ENCODE measurements around the gene SLC8A1.

SLC8A1 gene

GRCh38 chr2:40193670-40194026 lies 258.2 kb downstream of the SLC8A1 start:
- no peak for DNase-seq (ENCODE audit: low read depth)

GRCh38 chr2:40192864-40193669 lies 258.8 kb downstream of the SLC8A1 start:
- DNase-seq (ENCODE audit: low read depth): no peak

GRCh38 chr2:40190457-40190856 lies 261.4 kb downstream of the SLC8A1 start:
- no peak for DNase-seq (ENCODE audit: low read depth)

GRCh38 chr2:40189881-40190280 lies 262.0 kb downstream of the SLC8A1 start:
- DNase-seq (ENCODE audit: low read depth): no peak

- no peak for DNase-seq (ENCODE audit: low read depth)
Observed at GRCh38 chr2:40187054-40187453, 264.8 kb downstream of the SLC8A1 start.

GRCh38 chr2:40184551-40184950 lies 267.3 kb downstream of the SLC8A1 start:
- no peak for DNase-seq (ENCODE audit: low read depth)

- no peak for DNase-seq (ENCODE audit: low read depth)
Observed at GRCh38 chr2:40181855-40182254, 270.0 kb downstream of the SLC8A1 start.

GRCh38 chr2:40179801-40180200 lies 272.1 kb downstream of the SLC8A1 start:
- DNase-seq (ENCODE audit: low read depth): no peak

- DNase-seq (ENCODE audit: low read depth): no peak
Observed at GRCh38 chr2:40178971-40179370, 272.9 kb downstream of the SLC8A1 start.

- no peak for DNase-seq (ENCODE audit: low read depth)
Observed at GRCh38 chr2:40178171-40178778, 273.6 kb downstream of the SLC8A1 start.

GRCh38 chr2:40177366-40177765 lies 274.5 kb downstream of the SLC8A1 start:
- DNase-seq (ENCODE audit: low read depth): no peak

- DNase-seq (ENCODE audit: low read depth): no peak
Observed at GRCh38 chr2:40173276-40173675, 278.6 kb downstream of the SLC8A1 start.

GRCh38 chr2:40169856-40170255 lies 282.0 kb downstream of the SLC8A1 start:
- no peak for DNase-seq (ENCODE audit: low read depth)

- no peak for DNase-seq (ENCODE audit: low read depth)
Observed at GRCh38 chr2:40169430-40169829, 282.5 kb downstream of the SLC8A1 start.

- no peak for DNase-seq (ENCODE audit: low read depth)
Observed at GRCh38 chr2:40168546-40168945, 283.3 kb downstream of the SLC8A1 start.

- DNase-seq (ENCODE audit: low read depth): no peak
Observed at GRCh38 chr2:40168032-40168431, 283.9 kb downstream of the SLC8A1 start.

GRCh38 chr2:40166006-40166405 lies 285.9 kb downstream of the SLC8A1 start:
- no peak for DNase-seq (ENCODE audit: low read depth)

GRCh38 chr2:40165509-40165844 lies 286.4 kb downstream of the SLC8A1 start:
- no peak for DNase-seq (ENCODE audit: low read depth)

GRCh38 chr2:40164736-40165508 lies 287.0 kb downstream of the SLC8A1 start:
- no peak for DNase-seq (ENCODE audit: low read depth)

GRCh38 chr2:40161986-40162385 lies 289.9 kb downstream of the SLC8A1 start:
- DNase-seq (ENCODE audit: low read depth): no peak

- no peak for DNase-seq (ENCODE audit: low read depth)
Observed at GRCh38 chr2:40160751-40161218, 291.1 kb downstream of the SLC8A1 start.

GRCh38 chr2:40159333-40159732 lies 292.6 kb downstream of the SLC8A1 start:
- no peak for DNase-seq (ENCODE audit: low read depth)

GRCh38 chr2:40158781-40159180 lies 293.1 kb downstream of the SLC8A1 start:
- DNase-seq (ENCODE audit: low read depth): no peak
